ENCODE data around the gene ANAPC7. TPM values are rescaled to one million over a fixed set of nuclear protein-coding genes. Genes with fewer than 3 reads are reported as not detected.

Gene ANAPC7
- total RNA-seq, 1 donor from 2014 or later, result 64.8 TPM

GRCh38 chr12:110339184-110339952, 64.1 kb downstream of the ANAPC7 start:
- peaks cover 5% of the 10 kb centered on the region for H3K27me3 Mint-ChIP-seq (ENCODE audit: unreplicated experiment)
- TF ChIP-seq CTCF (IDR thresholded peaks at IDR 0.05; ENCODE audit: unreplicated experiment), result no peak
- peaks cover under 1% of the 10 kb centered on the region for H3K4me1 Mint-ChIP-seq (ENCODE audit: unreplicated experiment)
- H3K27ac Mint-ChIP-seq (ENCODE audit: unreplicated experiment), result peak overlapping the region; percentile 17
- peak overlapping the region; percentile 78 for H3K4me3 Mint-ChIP-seq (ENCODE audit: unreplicated experiment)
- peaks cover 77% of the 10 kb centered on the region for H3K36me3 Mint-ChIP-seq (ENCODE audit: low read depth, unreplicated experiment)
- no peaks in the 10 kb centered on the region for H3K9me3 Mint-ChIP-seq (ENCODE audit: unreplicated experiment)
- DNase-seq (ENCODE audit: low spot score), result no peak

GRCh38 chr12:110338754-110339153, 64.8 kb downstream of the ANAPC7 start:
- peak overlapping the region; percentile 78 for H3K4me3 Mint-ChIP-seq (ENCODE audit: unreplicated experiment)
- H3K4me1 Mint-ChIP-seq (ENCODE audit: unreplicated experiment), result peaks cover 6% of the 10 kb centered on the region
- peak overlapping the region; percentile 17 for H3K27ac Mint-ChIP-seq (ENCODE audit: unreplicated experiment)
- H3K27me3 Mint-ChIP-seq (ENCODE audit: unreplicated experiment), result peaks cover 5% of the 10 kb centered on the region
- peaks cover 77% of the 10 kb centered on the region for H3K36me3 Mint-ChIP-seq (ENCODE audit: low read depth, unreplicated experiment)
- no peak for TF ChIP-seq CTCF (IDR thresholded peaks at IDR 0.05; ENCODE audit: unreplicated experiment)
- DNase-seq (ENCODE audit: low spot score), result no peak
- no peaks in the 10 kb centered on the region for H3K9me3 Mint-ChIP-seq (ENCODE audit: unreplicated experiment)

GRCh38 chr12:110337912-110338710, 65.4 kb downstream of the ANAPC7 start:
- Mint-ChIP-seq H3K4me3 (ENCODE audit: unreplicated experiment) (no peak overlapping the region), H3K4me1 (ENCODE audit: unreplicated experiment) (peaks cover 12% of the 10 kb centered on the region), H3K27ac (ENCODE audit: unreplicated experiment) (no peak overlapping the region), H3K36me3 (ENCODE audit: low read depth, unreplicated experiment) (peaks cover 74% of the 10 kb centered on the region), H3K27me3 (ENCODE audit: unreplicated experiment) (peaks cover 5% of the 10 kb centered on the region), H3K9me3 (ENCODE audit: unreplicated experiment) (no peaks in the 10 kb centered on the region)
- no peak for TF ChIP-seq CTCF (IDR thresholded peaks at IDR 0.05; ENCODE audit: unreplicated experiment)
- DNase-seq (ENCODE audit: low spot score), result no peak

- TF ChIP-seq CTCF (IDR thresholded peaks at IDR 0.05; ENCODE audit: unreplicated experiment), result no peak
- H3K4me3 Mint-ChIP-seq (ENCODE audit: unreplicated experiment), result peak overlapping the region; percentile 7
- no peaks in the 10 kb centered on the region for H3K9me3 Mint-ChIP-seq (ENCODE audit: unreplicated experiment)
- peaks cover 62% of the 10 kb centered on the region for H3K36me3 Mint-ChIP-seq (ENCODE audit: low read depth, unreplicated experiment)
- H3K27me3 Mint-ChIP-seq (ENCODE audit: unreplicated experiment), result peaks cover 1% of the 10 kb centered on the region
- no peak overlapping the region for H3K27ac Mint-ChIP-seq (ENCODE audit: unreplicated experiment)
- peaks cover 18% of the 10 kb centered on the region for H3K4me1 Mint-ChIP-seq (ENCODE audit: unreplicated experiment)
- DNase-seq (ENCODE audit: low spot score), result no peak
These were observed 67.9 kb downstream of the ANAPC7 start for GRCh38 chr12:110335481-110336045.
